ENCODE results near the gene LHFPL3.

Gene LHFPL3

DNA sequence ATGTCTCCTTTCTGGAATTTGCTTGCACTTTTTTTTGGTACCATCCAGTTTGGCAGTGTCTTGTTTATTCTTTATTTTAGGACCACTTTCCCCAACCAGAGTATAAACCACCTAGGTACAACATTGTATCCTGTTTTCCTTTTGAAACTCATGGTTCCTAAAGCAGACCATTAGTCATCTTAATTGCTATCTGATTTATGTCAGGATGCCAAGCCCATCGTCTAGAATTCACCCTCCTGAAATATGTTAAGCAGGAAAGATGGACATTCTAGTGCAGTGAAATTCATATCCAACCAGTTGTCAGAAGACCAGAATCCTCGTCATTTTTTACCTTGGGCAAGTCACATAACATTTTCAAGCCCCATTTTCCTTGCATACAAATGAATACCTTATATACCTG is 462.0 kb downstream of the LHFPL3 start:
- no peak overlapping the region for H3K4me3 ChIP-seq (ENCODE audit: low read length in 2 of 2)
- H4K91ac ChIP-seq (ENCODE audit: low read depth, low read length, poor library complexity): no peak overlapping the region
- no peak overlapping the region for H4K8ac ChIP-seq (ENCODE audit: low read depth, low read length)
- H3K18ac ChIP-seq (ENCODE audit: low read length): no peak overlapping the region
- H2BK12ac ChIP-seq (ENCODE audit: low read length): no peak overlapping the region
- H3K4ac ChIP-seq (ENCODE audit: low read length): no peak overlapping the region
- H3K4me2 ChIP-seq (ENCODE audit: insufficient read depth, low read length, poor library complexity, severe bottlenecking): no peak overlapping the region
- no peak overlapping the region for H3K14ac ChIP-seq (ENCODE audit: low read length)
- no peak overlapping the region for H2AK5ac ChIP-seq (ENCODE audit: low read depth, low read length)
- H2BK5ac ChIP-seq (ENCODE audit: low read length): no peak overlapping the region
- H3K36me3 ChIP-seq (replicated peaks in 1 of 2; ENCODE audit: control insufficient read depth in 2 of 2, insufficient read depth in 2 of 2, low read length in 2 of 2): no peaks in the 10 kb centered on the region
- H3K27ac ChIP-seq (replicated peaks; ENCODE audit: low read length): no peak overlapping the region
- H3K4me1 ChIP-seq (ENCODE audit: control insufficient read depth in 2 of 2, insufficient read depth in 1 of 2, low read depth in 1 of 2, low read length in 2 of 2): no peaks in the 10 kb centered on the region
- no CpG with 5 or more reads among the region's 2 CpGs for WGBS, 2 donors (ENCODE audit: extremely low coverage in 2 of 2, insufficient read length in 2 of 2, insufficient replicate concordance in 1 of 2)
- no peak overlapping the region for H2AFZ ChIP-seq (ENCODE audit: low read length)
- no peak overlapping the region for H3K23ac ChIP-seq (ENCODE audit: low read depth, low read length, poor library complexity)
- H3K9me3 ChIP-seq (replicated peaks in 1 of 2; ENCODE audit: control insufficient read depth in 2 of 2, insufficient read depth in 1 of 2, low read depth in 1 of 2, low read length in 2 of 2): no peaks in the 10 kb centered on the region
- no peaks in the 10 kb centered on the region for H3K27me3 ChIP-seq (ENCODE audit: control insufficient read depth in 3 of 3, insufficient read depth in 3 of 3, low read depth in 1 of 3, low read length in 3 of 3)
- H3K79me1 ChIP-seq (ENCODE audit: low read depth, low read length): no peaks in the 10 kb centered on the region
- no peak overlapping the region for H3K9ac ChIP-seq (ENCODE audit: low read depth, low read length, poor library complexity)
- no peak overlapping the region for H2BK15ac ChIP-seq (ENCODE audit: low read length)
- H2BK120ac ChIP-seq (ENCODE audit: low read depth, low read length): no peak overlapping the region
- DNase-seq (ENCODE audit: low spot score): no peak

DNA sequence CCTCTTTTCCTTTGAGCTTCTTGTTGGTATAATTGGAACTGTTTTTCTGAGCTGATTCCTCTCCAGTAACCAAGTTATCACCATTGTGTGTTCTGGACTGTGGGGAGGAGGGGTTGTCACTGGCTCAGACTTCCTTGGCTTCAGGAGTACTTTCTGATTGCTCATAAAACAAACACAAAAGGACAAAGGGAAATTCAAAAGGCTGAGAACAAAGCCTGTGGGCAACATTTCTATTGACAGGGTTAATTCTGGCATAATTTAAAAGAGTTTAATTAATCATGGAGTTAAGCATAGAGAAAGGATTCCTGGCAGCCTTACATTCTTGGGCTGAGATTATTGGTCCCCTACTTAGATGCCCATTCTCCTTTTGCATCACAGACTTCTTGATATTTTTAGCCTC is 462.7 kb downstream of the LHFPL3 start:
- H3K23ac ChIP-seq (ENCODE audit: low read depth, low read length, poor library complexity): no peak overlapping the region
- H3K79me1 ChIP-seq (ENCODE audit: low read depth, low read length): no peaks in the 10 kb centered on the region
- DNase-seq (ENCODE audit: low spot score): no peak

GRCh38 chr7:104793066-104793465 is 464.7 kb downstream of the LHFPL3 start:
- peaks cover 0 to 2% of the 10 kb centered on the region in 2 donors for H3K4me1 ChIP-seq (ENCODE audit: control insufficient read depth in 2 of 2, insufficient read depth in 1 of 2, low read depth in 1 of 2, low read length in 2 of 2)
- H2BK120ac ChIP-seq (ENCODE audit: low read depth, low read length): no peak overlapping the region
- H3K9ac ChIP-seq (ENCODE audit: low read depth, low read length, poor library complexity): no peak overlapping the region
- H3K4me2 ChIP-seq (ENCODE audit: insufficient read depth, low read length, poor library complexity, severe bottlenecking): no peak overlapping the region
- H3K9me3 ChIP-seq (replicated peaks in 1 of 2; ENCODE audit: control insufficient read depth in 2 of 2, insufficient read depth in 1 of 2, low read depth in 1 of 2, low read length in 2 of 2): no peaks in the 10 kb centered on the region
- no CpG with 5 or more reads among the region's 7 CpGs for WGBS, 2 donors (ENCODE audit: extremely low coverage in 2 of 2, insufficient read length in 2 of 2, insufficient replicate concordance in 1 of 2)
- no peak overlapping the region for H2AK5ac ChIP-seq (ENCODE audit: low read depth, low read length)
- no peak overlapping the region for H3K27ac ChIP-seq (replicated peaks; ENCODE audit: low read length)
- no peak for DNase-seq (ENCODE audit: low spot score)
- H4K91ac ChIP-seq (ENCODE audit: low read depth, low read length, poor library complexity): no peak overlapping the region
- H2BK12ac ChIP-seq (ENCODE audit: low read length): no peak overlapping the region
- no peak overlapping the region for H2BK15ac ChIP-seq (ENCODE audit: low read length)
- no peak overlapping the region for H2AFZ ChIP-seq (ENCODE audit: low read length)
- H3K18ac ChIP-seq (ENCODE audit: low read length): no peak overlapping the region
- H3K4ac ChIP-seq (ENCODE audit: low read length): no peak overlapping the region
- no peak overlapping the region for H3K4me3 ChIP-seq (ENCODE audit: low read length in 2 of 2)
- no peaks in the 10 kb centered on the region for H3K79me1 ChIP-seq (ENCODE audit: low read depth, low read length)
- H3K14ac ChIP-seq (ENCODE audit: low read length): no peak overlapping the region
- H4K8ac ChIP-seq (ENCODE audit: low read depth, low read length): no peak overlapping the region
- H3K23ac ChIP-seq (ENCODE audit: low read depth, low read length, poor library complexity): no peak overlapping the region
- no peaks in the 10 kb centered on the region for H3K36me3 ChIP-seq (replicated peaks in 1 of 2; ENCODE audit: control insufficient read depth in 2 of 2, insufficient read depth in 2 of 2, low read length in 2 of 2)
- no peak overlapping the region for H2BK5ac ChIP-seq (ENCODE audit: low read length)
- no peaks in the 10 kb centered on the region for H3K27me3 ChIP-seq (ENCODE audit: control insufficient read depth in 3 of 3, insufficient read depth in 3 of 3, low read depth in 1 of 3, low read length in 3 of 3)

More for the DNA sequence above, 462.7 kb downstream of the LHFPL3 start:
- Histone ChIP-seq H3K4me1 (ENCODE audit: control insufficient read depth in 2 of 2, insufficient read depth in 1 of 2, low read depth in 1 of 2, low read length in 2 of 2) (peaks cover 0 to 2% of the 10 kb centered on the region in 2 donors), H3K4me3 (ENCODE audit: low read length in 2 of 2) (no peak overlapping the region), H4K8ac (ENCODE audit: low read depth, low read length) (no peak overlapping the region), H3K9ac (ENCODE audit: low read depth, low read length, poor library complexity) (no peak overlapping the region), H3K36me3 (replicated peaks in 1 of 2; ENCODE audit: control insufficient read depth in 2 of 2, insufficient read depth in 2 of 2, low read length in 2 of 2) (no peaks in the 10 kb centered on the region), H3K9me3 (replicated peaks in 1 of 2; ENCODE audit: control insufficient read depth in 2 of 2, insufficient read depth in 1 of 2, low read depth in 1 of 2, low read length in 2 of 2) (no peaks in the 10 kb centered on the region), H3K18ac (ENCODE audit: low read length) (no peak overlapping the region), H3K27ac (replicated peaks; ENCODE audit: low read length) (no peak overlapping the region), H3K4ac (ENCODE audit: low read length) (no peak overlapping the region), H3K14ac (ENCODE audit: low read length) (no peak overlapping the region), H2AK5ac (ENCODE audit: low read depth, low read length) (no peak overlapping the region), H2BK12ac (ENCODE audit: low read length) (no peak overlapping the region), H2BK5ac (ENCODE audit: low read length) (no peak overlapping the region), H4K91ac (ENCODE audit: low read depth, low read length, poor library complexity) (no peak overlapping the region), H2AFZ (ENCODE audit: low read length) (no peak overlapping the region), H3K4me2 (ENCODE audit: insufficient read depth, low read length, poor library complexity, severe bottlenecking) (no peak overlapping the region), H2BK120ac (ENCODE audit: low read depth, low read length) (no peak overlapping the region), H3K27me3 (ENCODE audit: control insufficient read depth in 3 of 3, insufficient read depth in 3 of 3, low read depth in 1 of 3, low read length in 3 of 3) (no peaks in the 10 kb centered on the region), H2BK15ac (ENCODE audit: low read length) (no peak overlapping the region)

GRCh38 chr7:104794154-104794553 is 465.8 kb downstream of the LHFPL3 start:
- H3K79me1 ChIP-seq (ENCODE audit: low read depth, low read length): no peaks in the 10 kb centered on the region
- no peak overlapping the region for H3K9ac ChIP-seq (ENCODE audit: low read depth, low read length, poor library complexity)
- no peak overlapping the region for H3K14ac ChIP-seq (ENCODE audit: low read length)
- H2BK120ac ChIP-seq (ENCODE audit: low read depth, low read length): no peak overlapping the region
- H4K91ac ChIP-seq (ENCODE audit: low read depth, low read length, poor library complexity): no peak overlapping the region
- no peak overlapping the region for H3K4me3 ChIP-seq (ENCODE audit: low read length in 2 of 2)
- H3K4me1 ChIP-seq (ENCODE audit: control insufficient read depth in 2 of 2, insufficient read depth in 1 of 2, low read depth in 1 of 2, low read length in 2 of 2): peaks cover 0 to 2% of the 10 kb centered on the region in 2 donors
- peaks cover 0 to 1% (median 0%) of the 10 kb centered on the region in 3 experiments for H3K27me3 ChIP-seq (ENCODE audit: control insufficient read depth in 3 of 3, insufficient read depth in 3 of 3, low read depth in 1 of 3, low read length in 3 of 3)
- H2BK15ac ChIP-seq (ENCODE audit: low read length): no peak overlapping the region
- no peaks in the 10 kb centered on the region for H3K9me3 ChIP-seq (replicated peaks in 1 of 2; ENCODE audit: control insufficient read depth in 2 of 2, insufficient read depth in 1 of 2, low read depth in 1 of 2, low read length in 2 of 2)
- H3K18ac ChIP-seq (ENCODE audit: low read length): no peak overlapping the region
- H3K36me3 ChIP-seq (replicated peaks in 1 of 2; ENCODE audit: control insufficient read depth in 2 of 2, insufficient read depth in 2 of 2, low read length in 2 of 2): no peaks in the 10 kb centered on the region
- no peak overlapping the region for H3K4me2 ChIP-seq (ENCODE audit: insufficient read depth, low read length, poor library complexity, severe bottlenecking)
- no peak overlapping the region for H3K4ac ChIP-seq (ENCODE audit: low read length)
- no peak overlapping the region for H4K8ac ChIP-seq (ENCODE audit: low read depth, low read length)
- DNase-seq (ENCODE audit: low spot score): no peak
- no peak overlapping the region for H2AK5ac ChIP-seq (ENCODE audit: low read depth, low read length)
- no peak overlapping the region for H3K27ac ChIP-seq (replicated peaks; ENCODE audit: low read length)
- H2AFZ ChIP-seq (ENCODE audit: low read length): no peak overlapping the region
- no peak overlapping the region for H2BK5ac ChIP-seq (ENCODE audit: low read length)
- no CpG with 5 or more reads among the region's 3 CpGs for WGBS, 2 donors (ENCODE audit: extremely low coverage in 2 of 2, insufficient read length in 2 of 2, insufficient replicate concordance in 1 of 2)
- no peak overlapping the region for H3K23ac ChIP-seq (ENCODE audit: low read depth, low read length, poor library complexity)
- H2BK12ac ChIP-seq (ENCODE audit: low read length): no peak overlapping the region

Measured in neuronal stem cell (in vitro differentiated cells).